ENCODE measurements around the gene SYNDIG1. TPM values are rescaled to one million over a fixed set of nuclear protein-coding genes. Genes with fewer than 3 reads are reported as not detected.

Gene SYNDIG1
- total RNA-seq, 1 experiment from 2014 or later: not detected

DNA sequence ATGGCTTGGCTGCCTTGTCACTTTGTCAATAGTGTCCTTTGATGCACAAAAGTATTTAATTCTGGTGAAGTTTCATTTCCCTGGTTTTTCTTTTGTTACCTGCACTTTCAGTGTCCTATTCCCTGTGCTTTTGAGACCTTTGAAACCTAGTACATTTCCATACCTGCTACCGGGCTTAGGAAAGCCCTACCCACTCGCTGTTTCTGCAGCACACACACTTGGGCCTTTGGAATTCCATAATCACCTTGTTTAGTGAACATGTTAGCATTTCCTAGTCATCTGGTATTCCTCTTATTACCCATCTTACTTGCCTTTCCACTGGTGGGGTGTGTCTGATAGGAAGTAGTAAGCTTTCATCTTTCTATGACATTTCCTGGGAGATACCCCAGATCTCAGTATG lies 19.3 kb upstream of the SYNDIG1 start:
- no peak overlapping the region for H3K4me3 ChIP-seq (ENCODE audit: low read depth, low read length)
- CTCF ChIA-PET: no interaction called here
- no peaks in the 10 kb centered on the region for H3K4me1 ChIP-seq
- intact Hi-C loops (cut with micrococcal nuclease; ENCODE audit: unreplicated experiment): no loop called here
- no peaks in the 10 kb centered on the region for H3K9me3 ChIP-seq
- POLR2A ChIA-PET: no interaction called here
- Mint-ChIP-seq H3K27ac (ENCODE audit: unreplicated experiment) (no peak overlapping the region), H3K4me3 (ENCODE audit: unreplicated experiment) (no peak overlapping the region), H3K27me3 (ENCODE audit: insufficient read depth, unreplicated experiment) (peaks cover 33% of the 10 kb centered on the region), H3K36me3 (ENCODE audit: insufficient read depth, unreplicated experiment) (no peaks in the 10 kb centered on the region), H3K4me1 (ENCODE audit: low read depth, unreplicated experiment) (no peaks in the 10 kb centered on the region), H3K9me3 (ENCODE audit: unreplicated experiment) (no peaks in the 10 kb centered on the region)
- no peak for DNase-seq
- no peaks in the 10 kb centered on the region for H3K36me3 ChIP-seq (ENCODE audit: control insufficient read depth, insufficient read depth, low read length)
- TF ChIP-seq, protein P1, sequence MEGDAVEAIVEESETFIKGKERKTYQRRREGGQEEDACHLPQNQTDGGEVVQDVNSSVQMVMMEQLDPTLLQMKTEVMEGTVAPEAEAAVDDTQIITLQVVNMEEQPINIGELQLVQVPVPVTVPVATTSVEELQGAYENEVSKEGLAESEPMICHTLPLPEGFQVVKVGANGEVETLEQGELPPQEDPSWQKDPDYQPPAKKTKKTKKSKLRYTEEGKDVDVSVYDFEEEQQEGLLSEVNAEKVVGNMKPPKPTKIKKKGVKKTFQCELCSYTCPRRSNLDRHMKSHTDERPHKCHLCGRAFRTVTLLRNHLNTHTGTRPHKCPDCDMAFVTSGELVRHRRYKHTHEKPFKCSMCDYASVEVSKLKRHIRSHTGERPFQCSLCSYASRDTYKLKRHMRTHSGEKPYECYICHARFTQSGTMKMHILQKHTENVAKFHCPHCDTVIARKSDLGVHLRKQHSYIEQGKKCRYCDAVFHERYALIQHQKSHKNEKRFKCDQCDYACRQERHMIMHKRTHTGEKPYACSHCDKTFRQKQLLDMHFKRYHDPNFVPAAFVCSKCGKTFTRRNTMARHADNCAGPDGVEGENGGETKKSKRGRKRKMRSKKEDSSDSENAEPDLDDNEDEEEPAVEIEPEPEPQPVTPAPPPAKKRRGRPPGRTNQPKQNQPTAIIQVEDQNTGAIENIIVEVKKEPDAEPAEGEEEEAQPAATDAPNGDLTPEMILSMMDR (IDR thresholded peaks at IDR 0.05; ENCODE audit: insufficient read depth in 1 of 2, low read depth in 1 of 2, low read length in 1 of 2, severe bottlenecking in 1 of 2, unreplicated experiment in 1 of 2): no peak
- BruUV-seq (replicated peaks): no TSS peak
- no peaks in the 10 kb centered on the region for H3K27me3 ChIP-seq (replicated peaks; ENCODE audit: control insufficient read depth, insufficient read depth, low read length)

- no peak for DNase-seq
- intact Hi-C loops (cut with micrococcal nuclease; ENCODE audit: unreplicated experiment): no loop called here
- POLR2A ChIA-PET: no interaction called here
- peaks cover 34% of the 10 kb centered on the region for H3K27me3 Mint-ChIP-seq (ENCODE audit: insufficient read depth, unreplicated experiment)
- no peak overlapping the region for H3K27ac Mint-ChIP-seq (ENCODE audit: unreplicated experiment)
- CTCF ChIA-PET: no interaction called here
- Histone ChIP-seq H3K36me3 (ENCODE audit: control insufficient read depth, insufficient read depth, low read length) (no peaks in the 10 kb centered on the region), H3K4me1 (no peaks in the 10 kb centered on the region), H3K27me3 (replicated peaks; ENCODE audit: control insufficient read depth, insufficient read depth, low read length) (no peaks in the 10 kb centered on the region), H3K4me3 (ENCODE audit: low read depth, low read length) (no peak overlapping the region), H3K9me3 (no peaks in the 10 kb centered on the region)
- BruUV-seq (replicated peaks): no TSS peak
- TF ChIP-seq, protein P1 (IDR thresholded peaks at IDR 0.05; ENCODE audit: insufficient read depth in 1 of 2, low read depth in 1 of 2, low read length in 1 of 2, severe bottlenecking in 1 of 2, unreplicated experiment in 1 of 2): no peak
- H3K36me3 Mint-ChIP-seq (ENCODE audit: insufficient read depth, unreplicated experiment): no peaks in the 10 kb centered on the region
- H3K9me3 Mint-ChIP-seq (ENCODE audit: unreplicated experiment): no peaks in the 10 kb centered on the region
- no peaks in the 10 kb centered on the region for H3K4me1 Mint-ChIP-seq (ENCODE audit: low read depth, unreplicated experiment)
- H3K4me3 Mint-ChIP-seq (ENCODE audit: unreplicated experiment): no peak overlapping the region
These were observed 18.6 kb upstream of the SYNDIG1 start for GRCh38 chr20:24450624-24451376.

GRCh38 chr20:24451428-24451827 lies 18.0 kb upstream of the SYNDIG1 start:
- Histone ChIP-seq H3K4me3 (ENCODE audit: low read depth, low read length) (no peak overlapping the region), H3K9me3 (no peaks in the 10 kb centered on the region), H3K27me3 (replicated peaks; ENCODE audit: control insufficient read depth, insufficient read depth, low read length) (no peaks in the 10 kb centered on the region), H3K36me3 (ENCODE audit: control insufficient read depth, insufficient read depth, low read length) (no peaks in the 10 kb centered on the region), H3K4me1 (no peaks in the 10 kb centered on the region)
- no peak for DNase-seq
- intact Hi-C loops (cut with micrococcal nuclease; ENCODE audit: unreplicated experiment): no loop called here
- ChIA-PET POLR2A (no interaction called here), CTCF (no interaction called here)
- Mint-ChIP-seq H3K36me3 (ENCODE audit: insufficient read depth, unreplicated experiment) (no peaks in the 10 kb centered on the region), H3K27me3 (ENCODE audit: insufficient read depth, unreplicated experiment) (peaks cover 40% of the 10 kb centered on the region), H3K27ac (ENCODE audit: unreplicated experiment) (no peak overlapping the region), H3K4me3 (ENCODE audit: unreplicated experiment) (no peak overlapping the region), H3K9me3 (ENCODE audit: unreplicated experiment) (no peaks in the 10 kb centered on the region), H3K4me1 (ENCODE audit: low read depth, unreplicated experiment) (no peaks in the 10 kb centered on the region)
- TF ChIP-seq, protein P1 (IDR thresholded peaks at IDR 0.05; ENCODE audit: insufficient read depth in 1 of 2, low read depth in 1 of 2, low read length in 1 of 2, severe bottlenecking in 1 of 2, unreplicated experiment in 1 of 2): no peak
- BruUV-seq (replicated peaks): no TSS peak
